Choroid plexus epithelial cell (primary cell): ENCODE results near the gene ANKRD53.

Experiments used
- DNase-seq: peaks from one replicate; pipeline ENCODE4 v3.0.0-alpha.2; 2010; ENCODE audit warnings: low read depth
- H3K4me3 ChIP-seq: 2 replicates; pipeline ENCODE4 v1.5.1; 2011; ENCODE audit warnings: low read depth, mild to moderate bottlenecking, control low read depth, low read length, moderate library complexity
- CTCF ChIP-seq: conservative IDR thresholded peaks from 2 replicates; pipeline ENCODE4 v1.5.1; 2011; ENCODE audit warnings: low read depth, mild to moderate bottlenecking, control low read depth, inconsistent platforms, low read length, moderate library complexity

ANKRD53 gene

GRCh38 chr2:70947556-70948184, 30.8 kb upstream of the ANKRD53 start:
- H3K4me3 ChIP-seq = no peak overlapping the region
- TF ChIP-seq CTCF = no peak
- peak; percentile 65 for DNase-seq

- DNase-seq = peak; percentile 79
- peak overlapping the region; percentile 51 for H3K4me3 ChIP-seq
- TF ChIP-seq CTCF = peak; percentile 88
Measured at GRCh38 chr2:70948337-70949003, 30.0 kb upstream of the ANKRD53 start.

GRCh38 chr2:70949086-70949485, 29.3 kb upstream of the ANKRD53 start:
- DNase-seq = no peak
- no peak overlapping the region for H3K4me3 ChIP-seq
- no peak for TF ChIP-seq CTCF

GRCh38 chr2:70954886-70955285, 23.5 kb upstream of the ANKRD53 start:
- DNase-seq = no peak
- no peak for TF ChIP-seq CTCF
- H3K4me3 ChIP-seq = no peak overlapping the region

GRCh38 chr2:70956141-70956540, 22.3 kb upstream of the ANKRD53 start:
- TF ChIP-seq CTCF = no peak
- H3K4me3 ChIP-seq = no peak overlapping the region
- DNase-seq = no peak

GRCh38 chr2:70957798-70958197, 20.6 kb upstream of the ANKRD53 start:
- no peak for DNase-seq
- TF ChIP-seq CTCF = no peak
- H3K4me3 ChIP-seq = no peak overlapping the region

GRCh38 chr2:70958759-70959158, 19.7 kb upstream of the ANKRD53 start:
- TF ChIP-seq CTCF = no peak
- DNase-seq = no peak
- no peak overlapping the region for H3K4me3 ChIP-seq
